ENCODE data around the gene MTHFD1L.

GRCh38 chr6:151023342-151023741 is 157.8 kb downstream of the MTHFD1L start:
- TF ChIP-seq CTCF (IDR thresholded peaks at IDR 0.05; ENCODE audit: insufficient read depth, low read length, poor library complexity, severe bottlenecking), result no peak
- no peak for TF ChIP-seq EZH2phosphoT487 (conservative IDR thresholded peaks at IDR 0.05; ENCODE audit: low read length)

Measured in SU-DHL-6 (cell line).